Lower leg skin (tissue), 3 donors: ENCODE data around the gene DGKH.

Experiments
- CTCF ChIP-seq, 3 donors: fragments of 450-650 bp; IDR thresholded peaks; one replicate each; pipeline ENCODE4 v1.5.1; 2016; ENCODE audit warnings: antibody characterized with exemption in 3 of 3, mild to moderate bottlenecking in 3 of 3, moderate library complexity in 2 of 3
- POLR2A ChIP-seq, 2 donors: fragments of 450-650 bp; IDR thresholded peaks; one replicate each; pipeline ENCODE4 v1.6.1; 2016 to 2017; ENCODE audit warnings: antibody characterized with exemption in 2 of 2, mild to moderate bottlenecking in 1 of 2, moderate library complexity in 1 of 2

DNA sequence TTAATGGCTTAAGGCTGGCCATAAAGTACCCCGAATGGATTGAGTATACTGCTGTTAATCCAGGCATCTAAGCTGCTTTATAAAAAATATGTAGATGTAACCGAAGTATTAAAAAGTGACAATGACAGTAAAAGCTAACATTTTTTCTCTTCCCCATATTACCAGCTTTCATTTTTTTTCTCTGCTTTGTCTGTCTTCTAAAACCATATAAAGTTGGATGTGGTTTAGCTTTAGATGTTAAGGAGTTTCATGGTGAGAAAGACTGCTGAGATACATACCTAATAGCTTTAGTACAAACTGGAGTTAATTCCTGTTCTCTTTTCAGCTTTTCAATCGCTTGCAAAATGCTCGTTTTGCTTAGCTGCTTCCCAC, 224.3 kb downstream of the DGKH start:
- TF ChIP-seq POLR2A (IDR thresholded peaks at IDR 0.05) (no peak), CTCF (IDR thresholded peaks at IDR 0.05) (no peak)
